ENCODE results near the gene PITX1.
"Not testable (repeated sequence)": the region's sequence is repeated elsewhere in the genome, so short reads cannot be mapped to it uniquely, and the experiment has no call there.

PITX1 gene

GRCh38 chr5:135008981-135009735, 24.9 kb downstream of the PITX1 start:
- Mint-ChIP-seq H3K36me3 (ENCODE audit: low read depth) (no peaks in the 10 kb centered on the region), H3K4me3 (no peak overlapping the region), H3K27ac (no peak overlapping the region), H3K4me1 (ENCODE audit: low read depth) (no peaks in the 10 kb centered on the region), H3K9me3 (no peaks in the 10 kb centered on the region), H3K27me3 (ENCODE audit: low read depth) (peaks cover 3% of the 10 kb centered on the region)
- no peak for DNase-seq (ENCODE audit: low spot score)

- Mint-ChIP-seq H3K36me3 (ENCODE audit: low read depth) (no peaks in the 10 kb centered on the region), H3K4me1 (ENCODE audit: low read depth) (no peaks in the 10 kb centered on the region), H3K27ac (no peak overlapping the region), H3K4me3 (no peak overlapping the region), H3K27me3 (ENCODE audit: low read depth) (peaks cover 2% of the 10 kb centered on the region), H3K9me3 (no peaks in the 10 kb centered on the region)
- DNase-seq (ENCODE audit: low spot score), result no peak
Observed at GRCh38 chr5:135008556-135008955, 25.5 kb downstream of the PITX1 start.

- Mint-ChIP-seq H3K9me3 (no peaks in the 10 kb centered on the region), H3K36me3 (ENCODE audit: low read depth) (no peaks in the 10 kb centered on the region), H3K4me3 (no peak overlapping the region), H3K27me3 (ENCODE audit: low read depth) (no peaks in the 10 kb centered on the region), H3K4me1 (ENCODE audit: low read depth) (no peaks in the 10 kb centered on the region), H3K27ac (no peak overlapping the region)
- no peak for DNase-seq (ENCODE audit: low spot score)
Observed at GRCh38 chr5:135007749-135008363, 26.2 kb downstream of the PITX1 start.

GRCh38 chr5:135007305-135007704, 26.7 kb downstream of the PITX1 start:
- H3K4me1 Mint-ChIP-seq (ENCODE audit: low read depth), result no peaks in the 10 kb centered on the region
- no peak overlapping the region for H3K27ac Mint-ChIP-seq
- no peak overlapping the region for H3K4me3 Mint-ChIP-seq
- no peaks in the 10 kb centered on the region for H3K36me3 Mint-ChIP-seq (ENCODE audit: low read depth)
- H3K27me3 Mint-ChIP-seq (ENCODE audit: low read depth), result peaks cover 3% of the 10 kb centered on the region
- no peak for DNase-seq (ENCODE audit: low spot score)
- H3K9me3 Mint-ChIP-seq, result no peaks in the 10 kb centered on the region

- no peak for DNase-seq (ENCODE audit: low spot score)
- H3K27ac Mint-ChIP-seq, result no peak overlapping the region
- H3K4me3 Mint-ChIP-seq, result no peak overlapping the region
- H3K9me3 Mint-ChIP-seq, result no peaks in the 10 kb centered on the region
- no peaks in the 10 kb centered on the region for H3K4me1 Mint-ChIP-seq (ENCODE audit: low read depth)
- no peaks in the 10 kb centered on the region for H3K36me3 Mint-ChIP-seq (ENCODE audit: low read depth)
- H3K27me3 Mint-ChIP-seq (ENCODE audit: low read depth), result peaks cover 10% of the 10 kb centered on the region
Observed at GRCh38 chr5:135005076-135005475, 29.0 kb downstream of the PITX1 start.

GRCh38 chr5:135004376-135004775, 29.7 kb downstream of the PITX1 start:
- no peak for DNase-seq (ENCODE audit: low spot score)
- peaks cover 13% of the 10 kb centered on the region for H3K27me3 Mint-ChIP-seq (ENCODE audit: low read depth)
- peaks cover 2% of the 10 kb centered on the region for H3K9me3 Mint-ChIP-seq
- H3K4me3 Mint-ChIP-seq, result no peak overlapping the region
- H3K27ac Mint-ChIP-seq, result no peak overlapping the region
- no peaks in the 10 kb centered on the region for H3K36me3 Mint-ChIP-seq (ENCODE audit: low read depth)
- H3K4me1 Mint-ChIP-seq (ENCODE audit: low read depth), result no peaks in the 10 kb centered on the region

GRCh38 chr5:134998068-134998467, 36.0 kb downstream of the PITX1 start:
- not testable (repeated sequence) for H3K4me1 Mint-ChIP-seq (ENCODE audit: low read depth); H3K9me3 Mint-ChIP-seq; H3K4me3 Mint-ChIP-seq; H3K36me3 Mint-ChIP-seq (ENCODE audit: low read depth); H3K27ac Mint-ChIP-seq; DNase-seq (ENCODE audit: low spot score)
- peaks cover 19% of the 10 kb centered on the region for H3K27me3 Mint-ChIP-seq (ENCODE audit: low read depth)

- Mint-ChIP-seq H3K27ac (no peak overlapping the region), H3K9me3 (peaks cover 4% of the 10 kb centered on the region), H3K36me3 (ENCODE audit: low read depth) (no peaks in the 10 kb centered on the region), H3K4me3 (no peak overlapping the region), H3K4me1 (ENCODE audit: low read depth) (no peaks in the 10 kb centered on the region), H3K27me3 (ENCODE audit: low read depth) (peaks cover 16% of the 10 kb centered on the region)
- no peak for DNase-seq (ENCODE audit: low spot score)
Observed at GRCh38 chr5:134997015-134997414, 37.0 kb downstream of the PITX1 start.

- Mint-ChIP-seq H3K4me3 (no peak overlapping the region), H3K27me3 (ENCODE audit: low read depth) (peaks cover 19% of the 10 kb centered on the region), H3K27ac (no peak overlapping the region), H3K4me1 (ENCODE audit: low read depth) (no peaks in the 10 kb centered on the region), H3K36me3 (ENCODE audit: low read depth) (no peaks in the 10 kb centered on the region), H3K9me3 (peaks cover 4% of the 10 kb centered on the region)
- DNase-seq (ENCODE audit: low spot score), result no peak
Observed at GRCh38 chr5:134995850-134996402, 38.1 kb downstream of the PITX1 start.

GRCh38 chr5:134994560-134995156, 39.4 kb downstream of the PITX1 start:
- H3K4me1 Mint-ChIP-seq (ENCODE audit: low read depth), result no peaks in the 10 kb centered on the region
- H3K36me3 Mint-ChIP-seq (ENCODE audit: low read depth), result no peaks in the 10 kb centered on the region
- H3K27me3 Mint-ChIP-seq (ENCODE audit: low read depth), result peaks cover 17% of the 10 kb centered on the region
- no peak overlapping the region for H3K27ac Mint-ChIP-seq
- peaks cover 4% of the 10 kb centered on the region for H3K9me3 Mint-ChIP-seq
- no peak overlapping the region for H3K4me3 Mint-ChIP-seq
- no peak for DNase-seq (ENCODE audit: low spot score)

GRCh38 chr5:134993161-134993560, 40.9 kb downstream of the PITX1 start:
- DNase-seq (ENCODE audit: low spot score), result no peak
- no peak overlapping the region for H3K4me3 Mint-ChIP-seq
- H3K4me1 Mint-ChIP-seq (ENCODE audit: low read depth), result peaks cover 7% of the 10 kb centered on the region
- H3K27ac Mint-ChIP-seq, result no peak overlapping the region
- H3K27me3 Mint-ChIP-seq (ENCODE audit: low read depth), result peaks cover 20% of the 10 kb centered on the region
- no peaks in the 10 kb centered on the region for H3K9me3 Mint-ChIP-seq
- no peaks in the 10 kb centered on the region for H3K36me3 Mint-ChIP-seq (ENCODE audit: low read depth)

- H3K4me1 Mint-ChIP-seq (ENCODE audit: low read depth), result peaks cover 7% of the 10 kb centered on the region
- H3K27ac Mint-ChIP-seq, result no peak overlapping the region
- no peaks in the 10 kb centered on the region for H3K36me3 Mint-ChIP-seq (ENCODE audit: low read depth)
- no peak for DNase-seq (ENCODE audit: low spot score)
- peaks cover 22% of the 10 kb centered on the region for H3K27me3 Mint-ChIP-seq (ENCODE audit: low read depth)
- no peaks in the 10 kb centered on the region for H3K9me3 Mint-ChIP-seq
- no peak overlapping the region for H3K4me3 Mint-ChIP-seq
Observed at GRCh38 chr5:134992148-134992547, 41.9 kb downstream of the PITX1 start.

GRCh38 chr5:134990183-134990582, 43.8 kb downstream of the PITX1 start:
- not testable (repeated sequence) for H3K36me3 Mint-ChIP-seq (ENCODE audit: low read depth); H3K4me3 Mint-ChIP-seq; DNase-seq (ENCODE audit: low spot score); H3K4me1 Mint-ChIP-seq (ENCODE audit: low read depth); H3K9me3 Mint-ChIP-seq; H3K27ac Mint-ChIP-seq
- peaks cover 22% of the 10 kb centered on the region for H3K27me3 Mint-ChIP-seq (ENCODE audit: low read depth)

- Mint-ChIP-seq H3K9me3 (no peaks in the 10 kb centered on the region), H3K27ac (no peak overlapping the region), H3K27me3 (ENCODE audit: low read depth) (peaks cover 18% of the 10 kb centered on the region), H3K36me3 (ENCODE audit: low read depth) (no peaks in the 10 kb centered on the region), H3K4me3 (no peak overlapping the region), H3K4me1 (ENCODE audit: low read depth) (peaks cover 7% of the 10 kb centered on the region)
- no peak for DNase-seq (ENCODE audit: low spot score)
Observed at GRCh38 chr5:134989266-134989830, 44.7 kb downstream of the PITX1 start.
